Peyer's patch (tissue), 4 donors: ENCODE results near the gene EGR2. TPM values are rescaled to one million over a fixed set of nuclear protein-coding genes. Genes with fewer than 3 reads are reported as not detected.

Experiments used
- DNase-seq, 3 donors: peaks; one replicate each; pipeline ENCODE4 v3.0.0-alpha.2; 2017 to 2019
- H3K27ac ChIP-seq, 4 donors: fragments of 200-600 bp; sonication (generic); one replicate each; pipeline ENCODE4 v1.5.1; 2016 to 2019
- H3K27me3 ChIP-seq, 2 donors: fragments of 200-600 bp; sonication (generic); one replicate each; pipeline ENCODE4 v1.5.1; 2019
- H3K36me3 ChIP-seq, 3 donors: fragments of 200-600 bp; sonication (generic); one replicate each; pipeline ENCODE4 v1.5.1; 2016 to 2019
- H3K4me1 ChIP-seq, 4 donors: fragments of 200-600 bp; sonication (generic); one replicate each; pipeline ENCODE4 v1.5.1; 2016 to 2019
- H3K4me3 ChIP-seq, 4 donors: fragments of 200-600 bp; sonication (generic); 1 replicate in 3 of 4; 2 replicates in 1 of 4; pipeline ENCODE4 v1.5.1; 2016 to 2019; ENCODE audit warnings: mild to moderate bottlenecking in 1 of 4
- H3K9me3 ChIP-seq, 4 donors: fragments of 200-600 bp; sonication (generic); one replicate each; pipeline ENCODE4 v1.5.1; 2016 to 2019; ENCODE audit warnings: mild to moderate bottlenecking in 1 of 4
- POLR2A ChIP-seq, 2 donors: fragments of 450-650 bp; IDR thresholded peaks; one replicate each; pipeline ENCODE4 v1.5.1; 2017; ENCODE audit warnings: antibody characterized with exemption in 2 of 2, mild to moderate bottlenecking in 2 of 2, moderate library complexity in 2 of 2
- total RNA-seq, 4 donors: library from RNA; depleted of rRNA; stranded (reverse); fragments of >200 nt; gene quantifications; one replicate each; pipeline ENCODE4 v1.1.0, GENCODE V29; 2016
- TF ChIP-seq, protein P1 (sequence below), 6 experiments: fragments of 450-650 bp in 4 of 6; fragments of 200-600 bp in 2 of 6; sonication (generic) in 1 of 6; IDR thresholded peaks; one replicate each; pipeline ENCODE4 v1.5.1; 2017 to 2019; ENCODE audit warnings: antibody characterized with exemption in 6 of 6, mild to moderate bottlenecking in 3 of 6, moderate library complexity in 1 of 6

The EGR2 gene
- total RNA-seq, 4 donors from 2014 or later = 0.53 to 5.0 (median 0.69) TPM

DNA sequence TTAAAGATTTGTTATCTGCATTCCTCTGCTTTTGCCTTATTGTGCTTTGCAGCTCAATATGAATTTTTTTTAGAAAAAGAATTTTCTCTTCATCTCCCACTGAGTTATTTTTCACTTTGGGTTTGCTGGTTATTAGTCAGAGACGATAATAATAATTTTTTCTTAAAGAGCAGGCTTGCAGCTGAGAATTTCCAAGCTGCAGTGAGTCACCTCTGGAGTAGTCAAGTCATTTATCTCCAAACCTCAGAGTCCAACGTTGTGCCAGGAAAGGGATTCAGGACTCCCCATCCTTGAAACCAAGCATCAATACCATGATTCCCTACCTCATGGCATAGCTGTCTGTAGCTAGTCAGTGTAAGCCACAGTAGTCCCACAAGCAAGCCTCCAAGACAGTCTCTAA lies 15.2 kb upstream of the EGR2 start:
- Histone ChIP-seq H3K27me3 (no peaks in the 10 kb centered on the region), H3K4me1 (no peaks in the 10 kb centered on the region), H3K36me3 (no peaks in the 10 kb centered on the region), H3K27ac (no peak overlapping the region), H3K4me3 (no peak overlapping the region), H3K9me3 (no peaks in the 10 kb centered on the region)
- no peak for TF ChIP-seq POLR2A (IDR thresholded peaks at IDR 0.05)
- TF ChIP-seq, protein P1, sequence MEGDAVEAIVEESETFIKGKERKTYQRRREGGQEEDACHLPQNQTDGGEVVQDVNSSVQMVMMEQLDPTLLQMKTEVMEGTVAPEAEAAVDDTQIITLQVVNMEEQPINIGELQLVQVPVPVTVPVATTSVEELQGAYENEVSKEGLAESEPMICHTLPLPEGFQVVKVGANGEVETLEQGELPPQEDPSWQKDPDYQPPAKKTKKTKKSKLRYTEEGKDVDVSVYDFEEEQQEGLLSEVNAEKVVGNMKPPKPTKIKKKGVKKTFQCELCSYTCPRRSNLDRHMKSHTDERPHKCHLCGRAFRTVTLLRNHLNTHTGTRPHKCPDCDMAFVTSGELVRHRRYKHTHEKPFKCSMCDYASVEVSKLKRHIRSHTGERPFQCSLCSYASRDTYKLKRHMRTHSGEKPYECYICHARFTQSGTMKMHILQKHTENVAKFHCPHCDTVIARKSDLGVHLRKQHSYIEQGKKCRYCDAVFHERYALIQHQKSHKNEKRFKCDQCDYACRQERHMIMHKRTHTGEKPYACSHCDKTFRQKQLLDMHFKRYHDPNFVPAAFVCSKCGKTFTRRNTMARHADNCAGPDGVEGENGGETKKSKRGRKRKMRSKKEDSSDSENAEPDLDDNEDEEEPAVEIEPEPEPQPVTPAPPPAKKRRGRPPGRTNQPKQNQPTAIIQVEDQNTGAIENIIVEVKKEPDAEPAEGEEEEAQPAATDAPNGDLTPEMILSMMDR (IDR thresholded peaks at IDR 0.05) = no peak
- no peak for DNase-seq

DNA sequence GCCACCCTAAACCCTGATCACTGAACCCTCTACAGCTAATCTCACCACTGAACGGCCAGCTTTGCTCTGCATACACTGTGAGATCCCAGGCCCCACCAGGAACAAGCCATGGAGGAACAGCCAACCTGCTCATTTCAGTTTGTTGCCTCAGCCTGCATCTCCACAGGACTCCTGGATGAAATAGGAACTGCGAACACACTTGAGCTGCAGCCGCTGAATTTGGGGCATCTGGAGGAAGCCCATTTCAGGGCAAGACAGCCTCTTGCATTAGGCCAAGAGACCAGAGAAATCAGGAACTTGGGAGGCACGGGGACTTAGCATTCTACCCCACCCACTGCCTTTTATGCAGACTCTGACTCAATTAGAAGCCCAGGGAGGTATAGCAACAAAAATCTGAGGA lies 14.5 kb upstream of the EGR2 start:
- Histone ChIP-seq H3K27ac (no peak overlapping the region), H3K4me1 (no peaks in the 10 kb centered on the region), H3K4me3 (no peak overlapping the region), H3K27me3 (no peaks in the 10 kb centered on the region), H3K36me3 (no peaks in the 10 kb centered on the region), H3K9me3 (no peaks in the 10 kb centered on the region)
- TF ChIP-seq, protein P1 (IDR thresholded peaks at IDR 0.05) = no peak
- no peak for TF ChIP-seq POLR2A (IDR thresholded peaks at IDR 0.05)
- no peak for DNase-seq

DNA sequence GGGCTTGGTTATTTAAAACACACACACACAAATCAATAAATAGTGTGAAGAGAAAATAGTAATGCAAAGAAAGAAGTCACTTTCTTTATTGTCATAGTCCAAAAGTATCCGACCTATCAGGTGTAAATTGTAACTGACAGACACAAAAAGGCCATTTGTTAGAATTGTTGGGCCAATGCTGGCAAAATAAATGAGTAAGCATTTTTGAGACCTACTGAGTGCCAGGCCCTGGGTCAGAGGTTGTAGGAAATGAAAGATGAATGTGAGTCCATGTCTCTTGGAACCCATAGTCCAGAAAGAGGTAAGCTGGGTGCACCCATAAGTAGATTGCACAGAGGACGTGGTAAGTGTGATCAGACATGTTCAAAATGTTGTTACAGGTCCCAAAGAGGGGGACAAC lies 13.5 kb upstream of the EGR2 start:
- DNase-seq = no peak
- no peaks in the 10 kb centered on the region for H3K4me1 ChIP-seq
- H3K27ac ChIP-seq = no peak overlapping the region
- H3K9me3 ChIP-seq = no peaks in the 10 kb centered on the region
- H3K27me3 ChIP-seq = no peaks in the 10 kb centered on the region
- H3K4me3 ChIP-seq = no peak overlapping the region
- TF ChIP-seq, protein P1 (IDR thresholded peaks at IDR 0.05) = no peak
- TF ChIP-seq POLR2A (IDR thresholded peaks at IDR 0.05) = no peak
- H3K36me3 ChIP-seq = no peaks in the 10 kb centered on the region

DNA sequence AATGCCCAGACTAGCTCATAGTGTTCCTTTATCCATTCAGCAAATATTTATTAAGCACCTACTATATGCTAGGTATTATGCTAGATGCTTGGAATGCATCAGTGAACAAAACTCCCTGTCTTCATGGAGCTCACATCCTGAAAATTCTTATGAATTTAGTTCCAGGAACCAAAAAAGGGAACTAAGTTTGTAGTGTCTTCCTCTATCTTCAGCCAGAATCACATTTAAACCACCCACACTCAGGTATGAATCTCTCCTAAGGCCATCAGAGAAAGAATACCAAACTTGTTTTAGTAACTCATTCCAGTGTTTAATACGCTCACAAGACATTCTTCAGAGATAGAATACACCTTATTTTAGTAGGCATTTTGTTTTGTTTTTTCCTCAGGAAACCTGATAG lies 10.1 kb upstream of the EGR2 start:
- Histone ChIP-seq H3K4me3 (no peak overlapping the region), H3K4me1 (no peaks in the 10 kb centered on the region), H3K27ac (no peak overlapping the region), H3K36me3 (no peaks in the 10 kb centered on the region), H3K27me3 (no peaks in the 10 kb centered on the region), H3K9me3 (no peaks in the 10 kb centered on the region)
- DNase-seq = no peak
- TF ChIP-seq, protein P1 (IDR thresholded peaks at IDR 0.05) = no peak
- TF ChIP-seq POLR2A (IDR thresholded peaks at IDR 0.05) = no peak

DNA sequence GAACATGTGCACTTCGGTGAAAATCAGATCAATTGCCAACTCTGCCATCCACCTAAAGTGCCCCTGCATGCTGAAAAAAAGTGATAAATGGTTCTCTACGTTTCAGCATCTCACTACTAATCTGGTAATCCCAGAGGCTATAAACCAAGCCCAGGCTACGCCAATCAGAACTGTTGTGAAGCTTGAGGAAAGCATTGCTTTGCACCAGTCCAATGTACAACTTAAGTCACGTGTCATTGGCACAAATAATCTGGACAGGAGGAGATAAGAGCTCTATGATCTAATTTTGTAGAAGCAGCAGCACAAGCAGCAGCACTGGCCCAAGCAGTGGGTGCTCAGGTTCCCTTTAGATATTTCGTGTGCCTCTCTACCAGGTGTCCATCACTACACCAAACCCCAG lies 4.4 kb upstream of the EGR2 start:
- no peak overlapping the region for H3K27ac ChIP-seq
- no peaks in the 10 kb centered on the region for H3K36me3 ChIP-seq
- TF ChIP-seq, protein P1 (IDR thresholded peaks at IDR 0.05) = no peak
- no peak for TF ChIP-seq POLR2A (IDR thresholded peaks at IDR 0.05)
- H3K9me3 ChIP-seq = no peaks in the 10 kb centered on the region
- H3K4me3 ChIP-seq = no peak overlapping the region
- H3K4me1 ChIP-seq = peaks cover 0 to 20% (median 14%) of the 10 kb centered on the region in 4 donors
- no peak for DNase-seq
- H3K27me3 ChIP-seq = peaks cover 0 to 8% of the 10 kb centered on the region in 2 donors
